AG08396 (cell line): Measurements from ENCODE around the gene SPATA9.

Experiments
- DNase-seq: peaks from one replicate; pipeline ENCODE4 v3.0.0; 2012; ENCODE audit warnings: low spot score, mixed read lengths

The SPATA9 gene

GRCh38 chr5:95684361-95684760 is 1.6 kb upstream of the SPATA9 start:
- DNase-seq, result no peak

- DNase-seq, result peak; percentile 17
These were observed 9.7 kb downstream of the SPATA9 start for GRCh38 chr5:95673081-95673480.

- DNase-seq, result no peak
These were observed 10.2 kb downstream of the SPATA9 start for GRCh38 chr5:95672641-95673040.

GRCh38 chr5:95671826-95672225 is 11.0 kb downstream of the SPATA9 start:
- DNase-seq, result no peak

GRCh38 chr5:95670568-95670967 is 12.2 kb downstream of the SPATA9 start:
- no peak for DNase-seq

GRCh38 chr5:95669985-95670384 is 12.8 kb downstream of the SPATA9 start:
- DNase-seq, result no peak

- DNase-seq, result peak; percentile 88
These were observed 13.3 kb downstream of the SPATA9 start for GRCh38 chr5:95669540-95669939.

- DNase-seq, result no peak
These were observed 14.1 kb downstream of the SPATA9 start for GRCh38 chr5:95668728-95669127.

- DNase-seq, result no peak
These were observed 14.6 kb downstream of the SPATA9 start for GRCh38 chr5:95668216-95668615.

GRCh38 chr5:95667678-95668077 is 15.1 kb downstream of the SPATA9 start:
- no peak for DNase-seq

GRCh38 chr5:95667061-95667618 is 15.7 kb downstream of the SPATA9 start:
- no peak for DNase-seq

- peak; percentile 17 for DNase-seq
These were observed 18.5 kb downstream of the SPATA9 start for GRCh38 chr5:95664204-95664786.

- DNase-seq, result no peak
These were observed 19.8 kb downstream of the SPATA9 start for GRCh38 chr5:95662946-95663345.

- no peak for DNase-seq
These were observed 22.7 kb downstream of the SPATA9 start for GRCh38 chr5:95660060-95660459.

GRCh38 chr5:95655575-95655974 is 27.2 kb downstream of the SPATA9 start:
- no peak for DNase-seq

- DNase-seq, result no peak
These were observed 28.6 kb downstream of the SPATA9 start for GRCh38 chr5:95654196-95654595.

GRCh38 chr5:95652849-95653248 is 29.9 kb downstream of the SPATA9 start:
- no peak for DNase-seq

- DNase-seq, result no peak
These were observed 32.8 kb downstream of the SPATA9 start for GRCh38 chr5:95649842-95650620.

GRCh38 chr5:95649274-95649673 is 33.5 kb downstream of the SPATA9 start:
- DNase-seq, result no peak

GRCh38 chr5:95647886-95648860 is 34.6 kb downstream of the SPATA9 start:
- no peak for DNase-seq

- peak; percentile 93 for DNase-seq
These were observed 36.0 kb downstream of the SPATA9 start, which contains the start of gene RFESD for GRCh38 chr5:95646569-95647431. RFESD (plus strand) TSS chr5:95646777; CDS start chr5:95652272, 5,495 bp downstream.
